Kidney (tissue), 14 donors: ENCODE data around the gene OXSR1. TPM values are rescaled to one million over a fixed set of nuclear protein-coding genes. Genes with fewer than 3 reads are reported as not detected.

Experiments used
- DNase-seq, 5 donors: peaks; one replicate each; pipeline ENCODE4 v3.0.0-alpha.2; 2013 to 2020
- FAIRE-seq: peaks from 2 replicates; lab custom pipeline; 2012; peaks lifted over from hg19 to GRCh38; lab: Jason Lieb, UNC
- H3K27ac ChIP-seq, 2 donors: one replicate each; pipeline ENCODE4 v1.7.0; 2013; ENCODE audit warnings: low read depth in 2 of 2, low read length in 2 of 2, inconsistent platforms in 1 of 2
- H3K27me3 ChIP-seq: one replicate; pipeline ENCODE4 v1.7.1; 2013; ENCODE audit warnings: low read length, inconsistent platforms; ENCODE audit not compliant: control insufficient read depth, insufficient read depth
- H3K36me3 ChIP-seq, 3 donors: one replicate each; pipeline versions ENCODE4 v1.7.0 to v1.7.1; 2013; ENCODE audit warnings: low read length in 3 of 3, control low read depth in 1 of 3, inconsistent platforms in 1 of 3; ENCODE audit not compliant: insufficient read depth in 3 of 3, control insufficient read depth in 2 of 3
- H3K4me1 ChIP-seq, 3 donors: one replicate each; pipeline versions ENCODE4 v1.7.0 to v1.7.1; 2013; ENCODE audit warnings: low read length in 3 of 3, inconsistent platforms in 1 of 3, low read depth in 1 of 3; ENCODE audit not compliant: control insufficient read depth in 2 of 3, insufficient read depth in 2 of 3
- H3K4me3 ChIP-seq, 3 donors: one replicate each; pipeline versions ENCODE4 v1.7.0 to v1.8.1; 2013; ENCODE audit warnings: low read length in 3 of 3, control low read depth in 1 of 3, inconsistent platforms in 1 of 3
- H3K9ac ChIP-seq, 3 donors: one replicate each; pipeline versions ENCODE4 v1.7.0 to v1.7.1; 2013; ENCODE audit warnings: low read length in 3 of 3, control low read depth in 1 of 3, inconsistent platforms in 1 of 3
- H3K9me3 ChIP-seq, 3 donors: one replicate each; pipeline versions ENCODE4 v1.7.0 to v1.7.1; 2013; ENCODE audit warnings: low read length in 3 of 3, control low read depth in 1 of 3, inconsistent platforms in 1 of 3; ENCODE audit not compliant: control insufficient read depth in 2 of 3, insufficient read depth in 1 of 3
- intact Hi-C: fragments of 100-400 bp; cut with DNase I; formaldehyde crosslinking; loops from one replicate; pipeline ENCODE4 v1.11.1; 2022
- polyA plus RNA-seq: library from polyadenylated mRNA; stranded (reverse); fragments of 350-450 nt; fragmentation: Illumina TruSeq; extraction: RNeasy Lipid Tissue Mini Kit (QIAGEN cat#74804); gene quantifications from one replicate; pipeline ENCODE4 v1.2.3, GENCODE V29; 2014; ENCODE audit warnings: low read depth, low replicate concordance; ENCODE audit not compliant: insufficient read depth
- total RNA-seq: library from RNA; stranded (reverse); fragmentation: NEBNext Ultra II Directional; extraction: Animal tissue kit (Norgen Biotek cat#: 25700); gene quantifications from one replicate; pipeline ENCODE4 v1.2.1, GENCODE V29; 2021
- TF ChIP-seq, protein P1 (sequence below): IDR thresholded peaks from 3 replicates; pipeline ENCODE4 v1.5.1; 2012; ENCODE audit warnings: mild to moderate bottlenecking, moderate library complexity, borderline replicate concordance; ENCODE audit not compliant: insufficient read depth; ENCODE audit errors: extremely low read depth
- donor health status: control.
- donor health status: control.
- donor health status: control.
- donor health status: control.
- donor health status: control.
- donor health status: DM: yes; HTN: yes; CAD: no.
- donor health status: Normal renal cell carcinoma (clear cell type).

The OXSR1 gene
- total and polyA plus RNA-seq, 2 donors from 2014 or later: 16.7 to 40.0 TPM

DNA sequence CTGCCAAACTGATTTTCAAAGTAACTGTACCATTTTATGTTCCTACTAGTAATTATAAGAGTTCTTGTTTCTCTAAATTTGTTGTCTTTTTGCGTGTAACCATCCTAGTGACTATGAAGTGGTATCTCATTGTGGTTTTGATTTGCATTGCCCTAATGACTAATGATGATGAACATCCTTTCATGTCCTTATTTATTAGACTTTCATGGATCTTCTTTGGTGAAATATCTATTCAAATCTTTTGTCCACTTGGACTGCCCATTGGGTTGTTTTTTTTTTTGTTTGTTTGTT, 3.6 kb downstream of the OXSR1 start:
- intact Hi-C loops: no loop called here
- Histone ChIP-seq H3K4me1 (peaks cover 0 to 13% (median 7%) of the 10 kb centered on the region in 3 donors), H3K36me3 (peaks cover 0 to 2% (median 0%) of the 10 kb centered on the region in 3 donors), H3K27me3 (no peaks in the 10 kb centered on the region), H3K4me3 (no peak overlapping the region), H3K9me3 (no peaks in the 10 kb centered on the region), H3K27ac (no peak overlapping the region), H3K9ac (no peak overlapping the region)
- DNase-seq (no peak), FAIRE-seq (no peak)
- TF ChIP-seq, protein P1, sequence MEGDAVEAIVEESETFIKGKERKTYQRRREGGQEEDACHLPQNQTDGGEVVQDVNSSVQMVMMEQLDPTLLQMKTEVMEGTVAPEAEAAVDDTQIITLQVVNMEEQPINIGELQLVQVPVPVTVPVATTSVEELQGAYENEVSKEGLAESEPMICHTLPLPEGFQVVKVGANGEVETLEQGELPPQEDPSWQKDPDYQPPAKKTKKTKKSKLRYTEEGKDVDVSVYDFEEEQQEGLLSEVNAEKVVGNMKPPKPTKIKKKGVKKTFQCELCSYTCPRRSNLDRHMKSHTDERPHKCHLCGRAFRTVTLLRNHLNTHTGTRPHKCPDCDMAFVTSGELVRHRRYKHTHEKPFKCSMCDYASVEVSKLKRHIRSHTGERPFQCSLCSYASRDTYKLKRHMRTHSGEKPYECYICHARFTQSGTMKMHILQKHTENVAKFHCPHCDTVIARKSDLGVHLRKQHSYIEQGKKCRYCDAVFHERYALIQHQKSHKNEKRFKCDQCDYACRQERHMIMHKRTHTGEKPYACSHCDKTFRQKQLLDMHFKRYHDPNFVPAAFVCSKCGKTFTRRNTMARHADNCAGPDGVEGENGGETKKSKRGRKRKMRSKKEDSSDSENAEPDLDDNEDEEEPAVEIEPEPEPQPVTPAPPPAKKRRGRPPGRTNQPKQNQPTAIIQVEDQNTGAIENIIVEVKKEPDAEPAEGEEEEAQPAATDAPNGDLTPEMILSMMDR: no peak

DNA sequence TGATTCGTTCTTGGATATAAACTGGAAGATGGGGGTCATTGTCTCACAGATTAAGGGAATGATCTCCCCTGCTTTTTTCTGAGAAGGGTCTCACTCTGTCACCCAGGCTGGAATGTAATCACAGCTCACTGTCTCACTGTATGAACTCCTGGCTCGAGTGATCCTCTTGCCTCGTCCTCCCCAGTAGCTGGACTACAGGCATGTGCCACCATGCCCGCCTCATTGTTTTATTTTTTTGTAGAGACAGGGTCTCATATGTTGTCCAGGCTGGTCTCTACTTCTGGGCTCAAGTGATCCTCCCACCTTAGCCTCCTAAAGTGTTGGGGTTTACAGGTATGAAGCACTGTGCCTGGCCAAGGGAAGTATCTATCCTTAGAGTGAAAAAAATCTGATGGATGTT, 5.4 kb downstream of the OXSR1 start:
- no peaks in the 10 kb centered on the region for H3K9me3 ChIP-seq
- no peak overlapping the region for H3K9ac ChIP-seq
- DNase-seq: no peak
- H3K27me3 ChIP-seq: no peaks in the 10 kb centered on the region
- TF ChIP-seq, protein P1: no peak
- H3K4me1 ChIP-seq: peaks cover 0 to 10% (median 7%) of the 10 kb centered on the region in 3 donors
- H3K27ac ChIP-seq: no peak overlapping the region
- intact Hi-C loops: no loop called here
- FAIRE-seq: no peak
- H3K4me3 ChIP-seq: no peak overlapping the region
- peaks cover 0 to 2% (median 0%) of the 10 kb centered on the region in 3 donors for H3K36me3 ChIP-seq

DNA sequence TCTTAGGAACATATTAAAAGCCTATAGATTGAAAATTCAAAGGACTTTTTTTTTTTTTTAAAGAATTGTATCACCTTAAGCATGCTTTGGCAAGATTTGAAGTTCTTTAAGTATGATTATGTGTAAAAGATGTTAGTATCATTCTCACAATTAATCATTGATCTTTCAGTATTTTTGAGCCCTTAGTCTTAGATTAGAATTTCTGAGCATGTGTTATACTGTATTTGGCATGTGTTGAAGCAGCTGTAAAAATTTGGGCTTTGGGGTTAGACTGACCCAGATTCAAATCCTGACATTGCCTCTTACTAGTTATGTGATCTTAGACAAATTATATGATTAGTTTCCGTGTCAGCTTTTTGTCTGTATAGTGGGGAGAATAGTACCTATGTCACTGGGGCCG, 6.3 kb downstream of the OXSR1 start:
- no peak for FAIRE-seq
- intact Hi-C loops: no loop called here
- TF ChIP-seq, protein P1: no peak

DNA sequence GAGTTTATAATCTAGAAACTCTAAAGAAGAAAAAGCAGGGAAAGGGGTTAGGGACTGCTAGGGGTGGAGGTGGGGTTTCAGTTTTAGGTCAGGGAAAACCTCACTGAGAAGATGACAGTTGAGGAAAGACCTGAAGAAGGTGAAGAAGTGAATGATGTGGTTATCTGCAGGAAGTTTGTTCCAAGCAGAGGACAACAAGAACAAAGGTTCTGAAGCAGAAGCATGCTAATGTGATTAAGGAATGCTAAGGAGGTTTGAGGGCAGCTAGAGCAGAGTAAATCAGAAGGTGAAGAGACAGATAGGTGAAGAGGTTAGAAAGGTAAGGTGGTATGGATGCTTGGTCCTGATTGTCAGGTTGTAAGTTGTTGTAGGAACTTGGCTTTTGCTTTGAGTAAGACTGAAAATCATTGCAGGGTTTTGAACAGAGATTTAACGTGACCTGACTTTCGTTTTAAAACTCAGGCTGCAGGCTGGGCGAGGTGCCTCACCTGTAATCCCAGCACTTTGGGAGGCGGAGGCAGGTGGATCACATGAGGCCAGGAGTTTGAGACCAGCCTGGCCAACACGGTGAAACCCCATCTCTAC, 8.6 kb downstream of the OXSR1 start:
- Histone ChIP-seq H3K4me3 (no peak overlapping the region), H3K9ac (no peak overlapping the region), H3K27ac (no peak overlapping the region), H3K9me3 (no peaks in the 10 kb centered on the region), H3K36me3 (peaks cover 0 to 2% (median 0%) of the 10 kb centered on the region in 3 donors), H3K27me3 (no peaks in the 10 kb centered on the region), H3K4me1 (peaks cover 0 to 7% (median 4%) of the 10 kb centered on the region in 3 donors)
- FAIRE-seq (no peak), DNase-seq (no peak)
- TF ChIP-seq, protein P1: no peak
- intact Hi-C loops: no loop called here

More for the DNA sequence above, 6.3 kb downstream of the OXSR1 start:
- H3K9ac ChIP-seq: no peak overlapping the region
- no peaks in the 10 kb centered on the region for H3K27me3 ChIP-seq
- H3K4me1 ChIP-seq: peaks cover 0 to 10% (median 7%) of the 10 kb centered on the region in 3 donors
- peaks cover 0 to 2% (median 0%) of the 10 kb centered on the region in 3 donors for H3K36me3 ChIP-seq
- H3K27ac ChIP-seq: no peak overlapping the region
- H3K4me3 ChIP-seq: no peak overlapping the region
- H3K9me3 ChIP-seq: no peaks in the 10 kb centered on the region
- no peak for DNase-seq
